GM19043 (cell line): ENCODE results near the gene DUSP1.
"Not testable (repeated sequence)": the region's sequence is repeated elsewhere in the genome, so short reads cannot be mapped to it uniquely, and the experiment has no call there.

Source experiments
- ATAC-seq: cut with Tn5 transposase; IDR thresholded peaks from one replicate; pipeline ENCODE4 v1.9.1; 2021; ENCODE audit warnings: low read depth; ENCODE audit not compliant: unreplicated experiment

The DUSP1 gene

GRCh38 chr5:172770675-172771438 is at the start of gene DUSP1:
DUSP1 (minus strand) TSS chr5:172771195; CDS start chr5:172770952, 243 bp downstream.
- peak; percentile 47 for ATAC-seq

- ATAC-seq, result no peak
Observed at GRCh38 chr5:172820046-172820767, 49.2 kb upstream of the DUSP1 start.

DNA sequence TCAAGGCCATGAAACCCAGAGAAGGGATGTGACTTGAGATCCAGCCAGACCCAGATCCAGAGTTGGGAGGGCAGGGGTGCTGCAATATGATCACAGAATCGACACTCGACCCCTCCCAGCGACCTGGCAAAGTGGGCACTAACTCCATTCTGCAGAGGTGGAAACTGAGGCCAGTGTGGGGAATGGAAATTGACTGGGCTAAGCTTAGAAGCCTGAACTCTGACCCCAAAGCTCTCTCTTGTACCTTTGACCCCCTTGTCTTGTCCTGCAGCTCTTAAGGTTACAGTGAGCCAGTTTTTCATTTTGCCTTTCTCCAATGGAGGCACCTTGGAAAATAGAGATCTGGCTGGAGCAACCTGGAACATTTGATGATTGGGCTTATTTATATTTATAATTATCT is 48.6 kb upstream of the DUSP1 start:
- ATAC-seq, result no peak

DNA sequence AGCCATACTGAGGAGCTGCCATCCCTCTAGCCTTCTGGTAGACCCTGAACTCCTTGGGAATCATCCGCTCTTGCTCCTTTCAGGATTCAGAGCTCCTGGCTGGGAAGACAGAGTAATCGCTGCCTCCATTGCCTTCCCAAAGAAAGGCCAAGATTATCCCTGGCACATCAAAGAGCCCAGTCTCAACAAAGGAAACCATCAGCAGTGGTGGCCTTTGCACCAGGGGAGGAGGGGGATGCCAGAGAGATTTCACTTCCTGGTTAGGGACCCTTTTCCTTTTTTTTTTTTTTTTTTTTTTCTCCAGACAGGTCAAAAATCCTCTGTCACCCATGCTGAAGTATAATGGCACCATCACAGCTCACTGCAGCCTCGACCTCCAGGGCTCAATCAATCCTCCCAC is 47.1 kb upstream of the DUSP1 start:
- ATAC-seq, result no peak

DNA sequence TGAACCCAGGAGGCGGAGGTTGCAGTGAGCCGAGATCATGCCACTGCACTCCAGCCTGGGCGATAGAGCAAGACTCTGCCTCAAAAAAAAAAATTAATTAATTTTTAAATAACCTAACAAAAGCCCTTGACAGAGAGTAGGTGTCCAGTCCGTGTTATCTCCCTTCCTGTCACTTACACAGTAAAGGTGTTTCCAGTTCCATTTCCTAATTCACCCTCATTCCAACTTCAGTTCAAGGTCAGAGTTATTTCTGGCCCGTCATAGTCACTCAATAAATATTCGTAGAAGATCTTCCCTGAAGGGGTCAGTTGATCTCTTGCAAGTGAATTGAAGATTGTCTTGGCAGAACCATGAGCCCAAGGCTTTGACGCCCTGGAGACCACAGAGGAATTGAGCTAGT is 46.7 kb upstream of the DUSP1 start:
- no peak for ATAC-seq

- no peak for ATAC-seq
Observed at GRCh38 chr5:172816925-172817562, 46.0 kb upstream of the DUSP1 start.

GRCh38 chr5:172815631-172816030 is 44.6 kb upstream of the DUSP1 start:
- ATAC-seq, result no peak

DNA sequence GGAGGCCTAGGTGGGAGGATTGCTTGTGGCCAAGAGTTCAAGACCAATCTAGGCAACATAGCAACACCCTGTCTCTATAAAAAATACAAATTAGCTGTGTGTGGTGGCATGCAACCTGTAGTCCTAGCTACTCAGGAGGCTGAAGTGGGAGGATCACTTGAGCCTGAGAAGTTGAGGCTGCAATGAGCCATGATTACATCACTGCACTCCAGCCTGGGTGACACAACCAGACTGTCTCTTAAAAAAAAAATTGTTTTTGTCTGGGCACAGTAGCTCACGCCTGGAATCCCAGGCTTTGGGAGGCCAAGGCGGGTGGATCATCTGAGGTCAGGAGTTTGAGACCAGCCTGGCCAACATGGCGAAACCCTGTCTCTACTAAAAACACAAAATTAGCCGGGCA is 40.0 kb upstream of the DUSP1 start:
- not testable (repeated sequence) for ATAC-seq

GRCh38 chr5:172809774-172810173 is 38.8 kb upstream of the DUSP1 start:
- no peak for ATAC-seq

DNA sequence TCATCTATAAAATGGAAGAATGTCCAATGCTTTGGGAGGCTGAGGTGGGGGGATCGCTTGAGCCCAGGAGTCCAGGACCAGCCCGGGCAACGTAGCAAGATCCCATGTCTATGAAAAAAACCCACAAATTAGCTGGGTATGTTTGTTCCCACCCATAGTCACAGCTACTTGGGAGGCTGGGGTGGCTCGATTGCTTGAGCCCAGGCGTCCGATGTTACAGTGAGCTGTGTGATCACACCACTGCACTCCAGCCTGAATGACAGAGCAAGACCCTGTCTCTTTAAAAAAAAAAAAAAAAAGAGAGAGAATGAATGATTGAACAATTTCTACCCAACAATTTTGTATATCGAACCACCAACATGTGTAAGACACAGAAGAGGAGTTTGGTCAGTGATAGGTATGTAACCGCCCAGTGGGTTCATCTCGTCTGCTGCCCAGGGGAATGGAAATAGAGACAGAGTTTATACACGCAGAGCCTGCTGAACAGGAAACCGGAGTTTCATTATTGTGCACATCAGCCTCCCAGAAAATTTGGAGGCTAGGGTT is 36.8 kb upstream of the DUSP1 start:
- ATAC-seq, result no peak

GRCh38 chr5:172806897-172807672 is 36.1 kb upstream of the DUSP1 start:
- peak; percentile 99 for ATAC-seq

GRCh38 chr5:172805736-172806255 is 34.8 kb upstream of the DUSP1 start:
- ATAC-seq, result no peak

DNA sequence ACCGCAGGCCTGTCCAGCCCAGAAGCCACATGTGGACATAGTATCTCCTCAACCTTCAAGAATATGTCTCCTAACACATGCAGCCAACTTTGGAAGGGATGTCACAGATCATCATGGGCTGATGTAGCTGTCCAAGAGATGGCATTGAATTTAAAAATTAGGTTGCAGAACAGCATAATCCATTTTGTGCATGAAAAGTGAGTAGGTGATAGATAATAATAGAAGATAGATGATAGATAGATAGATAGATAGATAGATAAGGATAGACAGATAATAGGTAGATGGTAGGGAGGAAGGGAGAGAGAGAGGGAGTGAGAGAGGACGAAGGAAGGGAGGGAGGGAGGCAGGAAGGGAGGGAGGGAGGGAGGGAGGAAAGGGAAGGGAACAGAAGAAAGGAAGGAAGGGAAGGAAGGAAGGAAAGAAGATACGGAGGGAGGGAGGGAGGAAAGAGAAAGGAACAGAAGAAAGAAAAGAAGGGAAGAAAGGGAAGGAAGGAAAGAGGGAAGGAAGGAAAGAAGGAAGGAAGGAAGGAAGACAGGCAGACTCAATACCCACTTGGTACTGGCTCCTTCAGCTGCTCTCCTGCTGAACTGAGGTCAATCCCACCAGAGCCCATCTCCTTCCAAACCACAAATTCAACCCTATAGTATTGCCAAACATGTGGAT is 34.2 kb upstream of the DUSP1 start:
- no peak for ATAC-seq

GRCh38 chr5:172802567-172803176 is 31.7 kb upstream of the DUSP1 start:
- ATAC-seq, result no peak

DNA sequence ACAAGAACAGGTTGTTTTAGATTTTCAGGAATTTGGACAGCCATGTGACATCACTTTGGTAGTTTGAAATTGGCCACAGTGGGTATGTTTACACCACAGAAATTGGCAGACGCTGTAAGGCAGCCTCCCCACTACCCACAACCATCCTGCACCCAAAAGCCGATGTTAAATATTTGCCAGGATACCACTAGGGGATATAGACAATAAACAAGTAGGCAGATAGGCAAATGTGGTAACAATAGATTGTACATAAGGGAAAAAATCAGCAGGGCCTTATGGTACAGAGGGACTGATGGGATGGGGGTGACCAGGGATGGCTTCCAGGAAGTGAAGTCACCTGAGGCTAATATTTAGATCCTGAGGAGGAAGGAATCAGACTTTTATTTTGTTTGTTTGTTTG is 31.1 kb upstream of the DUSP1 start:
- no peak for ATAC-seq

DNA sequence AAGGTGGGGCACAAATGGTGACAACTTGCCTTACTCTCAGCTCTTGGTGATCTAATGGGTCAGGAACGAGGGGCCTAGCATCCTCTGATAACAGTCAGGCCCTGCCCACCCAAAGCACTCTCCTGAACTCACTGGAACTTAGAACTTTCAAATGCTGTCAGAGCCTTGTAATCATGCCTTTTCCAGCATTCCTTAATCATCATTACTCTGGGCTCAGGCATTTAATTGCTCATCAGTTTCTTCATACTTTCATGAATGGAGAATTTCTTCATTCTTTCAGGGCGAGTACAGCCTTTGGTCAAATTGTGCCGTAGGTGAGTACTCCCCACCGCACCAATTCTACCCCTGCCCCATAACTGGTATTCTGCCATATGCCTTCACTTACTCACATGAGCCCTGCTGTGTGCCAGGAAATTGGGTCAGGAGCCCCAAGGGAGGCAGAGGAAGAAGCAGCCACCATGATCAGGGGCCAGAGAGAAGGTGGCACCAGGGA is 30.2 kb upstream of the DUSP1 start:
- no peak for ATAC-seq

- no peak for ATAC-seq
Observed at GRCh38 chr5:172800088-172800551, 29.1 kb upstream of the DUSP1 start.

DNA sequence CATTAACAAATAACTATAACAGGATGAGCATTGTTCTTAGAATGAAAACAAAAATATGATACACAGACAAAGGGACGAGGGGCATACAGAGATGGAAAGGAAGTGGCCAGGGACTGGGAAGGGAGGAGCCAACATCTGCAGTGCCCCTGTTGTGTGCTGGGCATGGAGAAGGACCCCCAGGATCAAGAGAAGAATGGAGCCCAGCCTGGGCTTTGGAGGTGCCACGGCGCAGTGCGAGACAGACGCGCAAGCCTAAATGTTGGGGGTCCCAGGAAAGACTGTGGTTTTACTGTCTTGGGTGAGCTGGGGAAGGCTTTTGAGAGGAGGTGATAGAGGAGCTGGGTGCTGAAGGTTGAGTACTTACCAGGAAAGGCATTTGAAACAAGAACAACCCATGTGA is 28.4 kb upstream of the DUSP1 start:
- no peak for ATAC-seq
